GM10847 (cell line): ENCODE data around the gene ARL16.
A peak's percentile ranks its signal among the peaks of the same experiment; 100 is the strongest.

ENCODE experiments used
- POLR2A ChIP-seq: IDR thresholded peaks from 2 replicates; pipeline ENCODE4 v1.6.1; 2011; ENCODE audit not compliant: insufficient read length; ENCODE audit errors: extremely low read depth

The ARL16 gene

GRCh38 chr17:81666092-81666341, 17.6 kb downstream of the ARL16 start:
- TF ChIP-seq POLR2A: no peak

GRCh38 chr17:81665205-81666091, 18.1 kb downstream of the ARL16 start:
- peak; percentile 9 for TF ChIP-seq POLR2A

GRCh38 chr17:81664051-81664470, 19.5 kb downstream of the ARL16 start:
- no peak for TF ChIP-seq POLR2A

GRCh38 chr17:81662002-81662401, 21.6 kb downstream of the ARL16 start:
- no peak for TF ChIP-seq POLR2A

- no peak for TF ChIP-seq POLR2A
These were observed 23.2 kb downstream of the ARL16 start for GRCh38 chr17:81660441-81660840.

- TF ChIP-seq POLR2A: no peak
These were observed 24.6 kb downstream of the ARL16 start for GRCh38 chr17:81659038-81659437.

GRCh38 chr17:81656835-81657234, 26.8 kb downstream of the ARL16 start:
- TF ChIP-seq POLR2A: no peak

GRCh38 chr17:81656118-81656743, 27.4 kb downstream of the ARL16 start, which contains the start of gene PDE6G:
PDE6G (minus strand) TSS chr17:81656542; CDS start chr17:81653305, 3,237 bp downstream.
- no peak for TF ChIP-seq POLR2A

- no peak for TF ChIP-seq POLR2A
These were observed 28.0 kb downstream of the ARL16 start for GRCh38 chr17:81655378-81656117.

- no peak for TF ChIP-seq POLR2A
These were observed 30.5 kb downstream of the ARL16 start for GRCh38 chr17:81652906-81653771.

- TF ChIP-seq POLR2A: no peak
These were observed 31.9 kb downstream of the ARL16 start for GRCh38 chr17:81651692-81652091.

GRCh38 chr17:81650951-81651350, 32.6 kb downstream of the ARL16 start:
- TF ChIP-seq POLR2A: no peak

GRCh38 chr17:81648707-81649085, 34.9 kb downstream of the ARL16 start:
- no peak for TF ChIP-seq POLR2A

GRCh38 chr17:81648013-81648706, 35.4 kb downstream of the ARL16 start:
- no peak for TF ChIP-seq POLR2A
